ENCODE measurements around the gene ACKR3.

The ACKR3 gene

GRCh38 chr2:236631856-236632291 is 62.2 kb downstream of the ACKR3 start:
- DNase-seq (ENCODE audit: low read depth) = no peak
